ENCODE measurements around the gene MRPS2. TPM values are rescaled to one million over a fixed set of nuclear protein-coding genes. Genes with fewer than 3 reads are reported as not detected.

MRPS2 gene
- total RNA-seq, 1 donor, result 21.4 TPM

- H3K4me3 ChIP-seq (ENCODE audit: low read depth, low read length), result no peak overlapping the region
- DNase-seq (ENCODE audit: low read depth), result no peak
- TF ChIP-seq CTCF (IDR thresholded peaks at IDR 0.05; ENCODE audit: insufficient read depth, low read length), result no peak
These were observed 5.1 kb downstream of the MRPS2 start for GRCh38 chr9:135505406-135506187.

GRCh38 chr9:135506327-135507103 is 6.0 kb downstream of the MRPS2 start:
- no peak for DNase-seq (ENCODE audit: low read depth)
- TF ChIP-seq CTCF (IDR thresholded peaks at IDR 0.05; ENCODE audit: insufficient read depth, low read length), result no peak
- H3K4me3 ChIP-seq (ENCODE audit: low read depth, low read length), result no peak overlapping the region

- TF ChIP-seq CTCF (IDR thresholded peaks at IDR 0.05; ENCODE audit: insufficient read depth, low read length), result no peak
- no peak overlapping the region for H3K4me3 ChIP-seq (ENCODE audit: low read depth, low read length)
- DNase-seq (ENCODE audit: low read depth), result no peak
These were observed 6.9 kb downstream of the MRPS2 start for GRCh38 chr9:135507104-135508035.

GRCh38 chr9:135508211-135508820 is 7.8 kb downstream of the MRPS2 start:
- TF ChIP-seq CTCF (IDR thresholded peaks at IDR 0.05; ENCODE audit: insufficient read depth, low read length), result no peak
- H3K4me3 ChIP-seq (ENCODE audit: low read depth, low read length), result no peak overlapping the region
- DNase-seq (ENCODE audit: low read depth), result no peak

GRCh38 chr9:135509458-135509857 is 9.0 kb downstream of the MRPS2 start:
- no peak overlapping the region for H3K4me3 ChIP-seq (ENCODE audit: low read depth, low read length)
- no peak for DNase-seq (ENCODE audit: low read depth)
- no peak for TF ChIP-seq CTCF (IDR thresholded peaks at IDR 0.05; ENCODE audit: insufficient read depth, low read length)

GRCh38 chr9:135512241-135512603 is 11.7 kb downstream of the MRPS2 start:
- DNase-seq (ENCODE audit: low read depth), result no peak
- no peak for TF ChIP-seq CTCF (IDR thresholded peaks at IDR 0.05; ENCODE audit: insufficient read depth, low read length)
- H3K4me3 ChIP-seq (ENCODE audit: low read depth, low read length), result no peak overlapping the region
